Mesenchymal stem cell (in vitro differentiated cells and primary cell): ENCODE results near the gene GBX2.

Experiments used
- DNase-seq: peaks from one replicate; pipeline ENCODE4 v3.0.0-alpha.2; 2013
- H2AFZ ChIP-seq: one replicate; pipeline ENCODE4 v1.6.1; 2013; ENCODE audit warnings: low read depth, mild to moderate bottlenecking, control low read depth, inconsistent platforms, low read length, moderate library complexity
- H2AK5ac ChIP-seq: 2 replicates; pipeline ENCODE4 v1.6.1; 2013; ENCODE audit warnings: low read length, moderate library complexity, mild to moderate bottlenecking, inconsistent platforms; ENCODE audit not compliant: severe bottlenecking
- H2BK120ac ChIP-seq: one replicate; pipeline ENCODE4 v1.6.1; 2013; ENCODE audit warnings: low read depth, mild to moderate bottlenecking, inconsistent platforms, low read length, moderate library complexity
- H2BK12ac ChIP-seq, 2 experiments: one replicate each; pipeline ENCODE4 v1.6.1; 2013; ENCODE audit warnings: inconsistent platforms in 2 of 2, low read length in 2 of 2, mild to moderate bottlenecking in 2 of 2, moderate library complexity in 2 of 2, control low read depth in 1 of 2
- H2BK15ac ChIP-seq: one replicate; pipeline ENCODE4 v1.6.1; 2013; ENCODE audit warnings: mild to moderate bottlenecking, low read depth, inconsistent platforms; ENCODE audit not compliant: poor library complexity, severe bottlenecking
- H2BK5ac ChIP-seq: 2 replicates; pipeline ENCODE4 v1.6.1; 2013; ENCODE audit warnings: low read depth, mild to moderate bottlenecking, low read length, control low read depth, inconsistent platforms; ENCODE audit not compliant: poor library complexity, severe bottlenecking
- H3K14ac ChIP-seq, 2 experiments: one replicate each; pipeline ENCODE4 v1.6.1; 2013; ENCODE audit warnings: inconsistent platforms in 2 of 2, low read length in 2 of 2, control low read depth in 1 of 2, mild to moderate bottlenecking in 1 of 2, moderate library complexity in 1 of 2
- H3K18ac ChIP-seq, 2 experiments: one replicate each; pipeline ENCODE4 v1.6.1; 2013; ENCODE audit warnings: inconsistent platforms in 2 of 2, low read length in 2 of 2, control low read depth in 1 of 2, low read depth in 1 of 2, mild to moderate bottlenecking in 1 of 2
- H3K23ac ChIP-seq, 2 experiments: one replicate each; pipeline ENCODE4 v1.6.1; 2013; ENCODE audit warnings: inconsistent platforms in 2 of 2, low read length in 2 of 2, mild to moderate bottlenecking in 2 of 2, moderate library complexity in 2 of 2, control low read depth in 1 of 2
- H3K27ac ChIP-seq: 2 replicates; pipeline ENCODE4 v1.5.1; 2013; ENCODE audit warnings: mild to moderate bottlenecking, moderate library complexity, low read length, control low read depth, inconsistent platforms; ENCODE audit not compliant: poor library complexity, severe bottlenecking
- H3K27me3 ChIP-seq, 2 experiments: 2 replicates each; pipeline versions ENCODE4 v1.6.1 to v1.7.0; 2013; ENCODE audit warnings: low read length in 2 of 2, mild to moderate bottlenecking in 2 of 2, moderate library complexity in 2 of 2, control low read depth in 1 of 2, inconsistent platforms in 1 of 2; ENCODE audit not compliant: control insufficient read depth in 1 of 2, insufficient read depth in 1 of 2
- H3K36me3 ChIP-seq, 2 experiments: 2 replicates each; pipeline versions ENCODE4 v1.6.1 to v1.7.0; 2013; ENCODE audit warnings: low read length in 2 of 2, control low read depth in 1 of 2, inconsistent platforms in 1 of 2, low read depth in 1 of 2, mild to moderate bottlenecking in 1 of 2; ENCODE audit not compliant: insufficient read depth in 2 of 2, control insufficient read depth in 1 of 2
- H3K4ac ChIP-seq, 2 experiments: one replicate each; pipeline ENCODE4 v1.6.1; 2013; ENCODE audit warnings: inconsistent platforms in 2 of 2, low read length in 2 of 2, mild to moderate bottlenecking in 2 of 2, moderate library complexity in 2 of 2, control low read depth in 1 of 2, low read depth in 1 of 2
- H3K4me1 ChIP-seq: 2 replicates; pipeline ENCODE4 v1.6.1; 2013; ENCODE audit warnings: low read depth, low read length, control low read depth; ENCODE audit not compliant: control insufficient read depth, insufficient read depth
- H3K4me2 ChIP-seq: 2 replicates; pipeline ENCODE4 v1.6.1; 2013; ENCODE audit warnings: low read length, mild to moderate bottlenecking, inconsistent platforms; ENCODE audit not compliant: poor library complexity, severe bottlenecking
- H3K4me3 ChIP-seq, 2 experiments: 2 replicates each; pipeline versions ENCODE4 v1.5.1 to v1.7.0; 2013; ENCODE audit warnings: low read length in 2 of 2, mild to moderate bottlenecking in 2 of 2, control low read depth in 1 of 2, low read depth in 1 of 2; ENCODE audit not compliant: insufficient read depth in 1 of 2
- H3K79me1 ChIP-seq: replicated peaks from 2 replicates; pipeline ENCODE4 v1.6.1; 2013; ENCODE audit warnings: mild to moderate bottlenecking, control low read depth, low read length, inconsistent platforms; ENCODE audit not compliant: poor library complexity, severe bottlenecking
- H3K9ac ChIP-seq: 2 replicates; pipeline ENCODE4 v1.7.0; 2013; ENCODE audit warnings: mild to moderate bottlenecking, low read length, moderate library complexity
- H3K9me3 ChIP-seq: 2 replicates; pipeline ENCODE4 v1.7.0; 2013; ENCODE audit warnings: mild to moderate bottlenecking, low read length; ENCODE audit not compliant: control insufficient read depth
- H4K8ac ChIP-seq: one replicate; pipeline ENCODE4 v1.6.1; 2013; ENCODE audit warnings: inconsistent platforms, mild to moderate bottlenecking, low read length, moderate library complexity
- H4K91ac ChIP-seq: one replicate; pipeline ENCODE4 v1.6.1; 2013; ENCODE audit warnings: mild to moderate bottlenecking, low read length, inconsistent platforms
- WGBS: methylation state at CpG from one replicate; pipeline ENCODE4 v1.1.7; 2013; ENCODE audit warnings: mixed read lengths; 5-methylcytosine and 5-hydroxymethylcytosine counted together

GBX2 gene

GRCh38 chr2:236159778-236160170 is 8.4 kb downstream of the GBX2 start:
- H3K14ac ChIP-seq: no peak overlapping the region
- H3K4ac ChIP-seq: no peak overlapping the region
- H3K4me2 ChIP-seq: no peak overlapping the region
- peaks cover 27% of the 10 kb centered on the region for H3K4me1 ChIP-seq
- no peak overlapping the region for H2AK5ac ChIP-seq
- H3K23ac ChIP-seq: no peak overlapping the region
- peaks cover 0 to 9% of the 10 kb centered on the region in 2 experiments for H3K36me3 ChIP-seq
- no peaks in the 10 kb centered on the region for H3K9me3 ChIP-seq
- H3K27ac ChIP-seq: no peak overlapping the region
- H3K79me1 ChIP-seq: peaks cover 11% of the 10 kb centered on the region
- H2AFZ ChIP-seq: no peak overlapping the region
- no peak overlapping the region for H3K9ac ChIP-seq
- H4K91ac ChIP-seq: no peak overlapping the region
- no peak overlapping the region for H2BK5ac ChIP-seq
- no peak overlapping the region for H3K4me3 ChIP-seq
- DNase-seq: no peak
- no peak overlapping the region for H4K8ac ChIP-seq
- H3K18ac ChIP-seq: no peak overlapping the region
- no peak overlapping the region for H2BK120ac ChIP-seq
- WGBS: 23% methylated on average over 33 of the region's 33 CpGs
- no peak overlapping the region for H2BK15ac ChIP-seq
- H3K27me3 ChIP-seq: peaks cover 17 to 96% of the 10 kb centered on the region in 2 experiments
- peak overlapping the region in 1 of 2 experiments; percentile 5 for H2BK12ac ChIP-seq

- peaks cover 27% of the 10 kb centered on the region for H3K4me1 ChIP-seq
- H3K27ac ChIP-seq: no peak overlapping the region
- no peak for DNase-seq
- H4K8ac ChIP-seq: no peak overlapping the region
- no peak overlapping the region for H3K18ac ChIP-seq
- H3K36me3 ChIP-seq: peaks cover 0 to 9% of the 10 kb centered on the region in 2 experiments
- no peak overlapping the region for H2BK12ac ChIP-seq
- H3K79me1 ChIP-seq: peaks cover 11% of the 10 kb centered on the region
- no peak overlapping the region for H2AK5ac ChIP-seq
- no peak overlapping the region for H2BK5ac ChIP-seq
- no peaks in the 10 kb centered on the region for H3K9me3 ChIP-seq
- H3K4me2 ChIP-seq: no peak overlapping the region
- H2BK15ac ChIP-seq: no peak overlapping the region
- peak overlapping the region in 1 of 2 experiments; percentile 75 for H3K23ac ChIP-seq
- peaks cover 17 to 96% of the 10 kb centered on the region in 2 experiments for H3K27me3 ChIP-seq
- no peak overlapping the region for H3K4ac ChIP-seq
- H3K14ac ChIP-seq: no peak overlapping the region
- WGBS: 12% methylated on average over 42 of the region's 45 CpGs
- no peak overlapping the region for H3K9ac ChIP-seq
- H2BK120ac ChIP-seq: no peak overlapping the region
- no peak overlapping the region for H4K91ac ChIP-seq
- no peak overlapping the region for H3K4me3 ChIP-seq
- H2AFZ ChIP-seq: no peak overlapping the region
Measured at GRCh38 chr2:236158969-236159777, 9.0 kb downstream of the GBX2 start.

- H3K14ac ChIP-seq: no peak overlapping the region
- H2AK5ac ChIP-seq: no peak overlapping the region
- H3K4me1 ChIP-seq: peaks cover 17% of the 10 kb centered on the region
- no peak for DNase-seq
- no peak overlapping the region for H3K4ac ChIP-seq
- no peak overlapping the region for H3K9ac ChIP-seq
- no peak overlapping the region for H2BK120ac ChIP-seq
- no peak overlapping the region for H4K8ac ChIP-seq
- no peak overlapping the region for H3K4me3 ChIP-seq
- no peak overlapping the region for H4K91ac ChIP-seq
- 96% methylated on average over 9 of the region's 10 CpGs for WGBS
- no peak overlapping the region for H2BK12ac ChIP-seq
- peaks cover 4% of the 10 kb centered on the region for H3K9me3 ChIP-seq
- H2BK5ac ChIP-seq: no peak overlapping the region
- no peak overlapping the region for H3K4me2 ChIP-seq
- H3K27me3 ChIP-seq: peaks cover 17 to 85% of the 10 kb centered on the region in 2 experiments
- no peak overlapping the region for H2AFZ ChIP-seq
- H3K79me1 ChIP-seq: peaks cover 2% of the 10 kb centered on the region
- no peak overlapping the region for H2BK15ac ChIP-seq
- no peak overlapping the region for H3K27ac ChIP-seq
- H3K18ac ChIP-seq: no peak overlapping the region
- H3K36me3 ChIP-seq: peaks cover 0 to 4% of the 10 kb centered on the region in 2 experiments
- no peak overlapping the region for H3K23ac ChIP-seq
Measured at GRCh38 chr2:236157815-236158498, 10.2 kb downstream of the GBX2 start.

- H3K4me3 ChIP-seq: no peak overlapping the region
- no peak overlapping the region for H2AFZ ChIP-seq
- H3K27me3 ChIP-seq: peaks cover 17 to 79% of the 10 kb centered on the region in 2 experiments
- H3K4me2 ChIP-seq: no peak overlapping the region
- peaks cover 14% of the 10 kb centered on the region for H3K4me1 ChIP-seq
- H3K79me1 ChIP-seq: peaks cover 2% of the 10 kb centered on the region
- no peak overlapping the region for H2BK120ac ChIP-seq
- H3K9ac ChIP-seq: no peak overlapping the region
- H2BK12ac ChIP-seq: no peak overlapping the region
- no peak overlapping the region for H3K27ac ChIP-seq
- no peak overlapping the region for H3K4ac ChIP-seq
- peaks cover 7% of the 10 kb centered on the region for H3K9me3 ChIP-seq
- H4K91ac ChIP-seq: no peak overlapping the region
- no peak overlapping the region for H2BK15ac ChIP-seq
- no peak overlapping the region for H3K23ac ChIP-seq
- H2AK5ac ChIP-seq: no peak overlapping the region
- H3K36me3 ChIP-seq: peaks cover 0 to 4% of the 10 kb centered on the region in 2 experiments
- no peak for DNase-seq
- no peak overlapping the region for H3K18ac ChIP-seq
- no peak overlapping the region for H3K14ac ChIP-seq
- no peak overlapping the region for H2BK5ac ChIP-seq
- no peak overlapping the region for H4K8ac ChIP-seq
- 85% methylated on average over 5 of the region's 6 CpGs for WGBS
Measured at GRCh38 chr2:236157366-236157765, 10.8 kb downstream of the GBX2 start.
